ENCODE results near the gene IL24.

DNA sequence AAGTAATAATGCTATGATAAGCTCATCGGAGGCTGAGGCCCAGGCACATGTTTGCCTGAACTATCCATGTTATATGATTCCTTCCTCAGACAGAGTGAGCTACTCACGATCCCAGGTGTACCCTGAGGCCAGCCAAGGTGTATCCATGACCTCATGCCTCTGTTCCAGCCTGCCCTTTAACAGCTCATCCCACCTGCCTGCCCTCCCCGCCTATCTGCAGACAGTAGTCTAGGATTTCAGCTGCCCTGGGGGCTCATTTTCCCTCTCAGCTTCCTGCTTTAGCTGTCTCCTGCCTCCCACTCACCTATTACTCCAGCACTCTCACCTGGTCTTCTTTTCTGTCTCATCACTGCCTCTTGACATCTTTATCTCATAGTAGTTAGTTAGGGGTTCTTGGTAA is 1.9 kb upstream of the IL24 start:
- TF ChIP-seq, protein P1, sequence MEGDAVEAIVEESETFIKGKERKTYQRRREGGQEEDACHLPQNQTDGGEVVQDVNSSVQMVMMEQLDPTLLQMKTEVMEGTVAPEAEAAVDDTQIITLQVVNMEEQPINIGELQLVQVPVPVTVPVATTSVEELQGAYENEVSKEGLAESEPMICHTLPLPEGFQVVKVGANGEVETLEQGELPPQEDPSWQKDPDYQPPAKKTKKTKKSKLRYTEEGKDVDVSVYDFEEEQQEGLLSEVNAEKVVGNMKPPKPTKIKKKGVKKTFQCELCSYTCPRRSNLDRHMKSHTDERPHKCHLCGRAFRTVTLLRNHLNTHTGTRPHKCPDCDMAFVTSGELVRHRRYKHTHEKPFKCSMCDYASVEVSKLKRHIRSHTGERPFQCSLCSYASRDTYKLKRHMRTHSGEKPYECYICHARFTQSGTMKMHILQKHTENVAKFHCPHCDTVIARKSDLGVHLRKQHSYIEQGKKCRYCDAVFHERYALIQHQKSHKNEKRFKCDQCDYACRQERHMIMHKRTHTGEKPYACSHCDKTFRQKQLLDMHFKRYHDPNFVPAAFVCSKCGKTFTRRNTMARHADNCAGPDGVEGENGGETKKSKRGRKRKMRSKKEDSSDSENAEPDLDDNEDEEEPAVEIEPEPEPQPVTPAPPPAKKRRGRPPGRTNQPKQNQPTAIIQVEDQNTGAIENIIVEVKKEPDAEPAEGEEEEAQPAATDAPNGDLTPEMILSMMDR (conservative IDR thresholded peaks at IDR 0.05), result no peak
- no peak for TF ChIP-seq ZFX (IDR thresholded peaks at IDR 0.05)
